ENCODE measurements around the gene ADCY3. TPM values are rescaled to one million over a fixed set of nuclear protein-coding genes. Genes with fewer than 3 reads are reported as not detected.

Gene ADCY3
- total RNA-seq, 1 donor from 2014 or later = 15.4 TPM

GRCh38 chr2:24926602-24927252, 6.7 kb upstream of the ADCY3 start:
- DNase-seq (ENCODE audit: low spot score) = no peak
- intact Hi-C loops (cut with DNase I) = no loop called here

- intact Hi-C loops (cut with DNase I) = no loop called here
- DNase-seq (ENCODE audit: low spot score) = no peak
Measured at GRCh38 chr2:24926220-24926601, 6.2 kb upstream of the ADCY3 start.

- no peak for DNase-seq (ENCODE audit: low spot score)
- intact Hi-C loops (cut with DNase I) = no loop called here
Measured at GRCh38 chr2:24925815-24926214, 5.8 kb upstream of the ADCY3 start.

GRCh38 chr2:24924732-24925131, 4.7 kb upstream of the ADCY3 start:
- intact Hi-C loops (cut with DNase I) = no loop called here
- no peak for DNase-seq (ENCODE audit: low spot score)

GRCh38 chr2:24924266-24924665, 4.2 kb upstream of the ADCY3 start:
- no peak for DNase-seq (ENCODE audit: low spot score)
- intact Hi-C loops (cut with DNase I) = no loop called here

DNA sequence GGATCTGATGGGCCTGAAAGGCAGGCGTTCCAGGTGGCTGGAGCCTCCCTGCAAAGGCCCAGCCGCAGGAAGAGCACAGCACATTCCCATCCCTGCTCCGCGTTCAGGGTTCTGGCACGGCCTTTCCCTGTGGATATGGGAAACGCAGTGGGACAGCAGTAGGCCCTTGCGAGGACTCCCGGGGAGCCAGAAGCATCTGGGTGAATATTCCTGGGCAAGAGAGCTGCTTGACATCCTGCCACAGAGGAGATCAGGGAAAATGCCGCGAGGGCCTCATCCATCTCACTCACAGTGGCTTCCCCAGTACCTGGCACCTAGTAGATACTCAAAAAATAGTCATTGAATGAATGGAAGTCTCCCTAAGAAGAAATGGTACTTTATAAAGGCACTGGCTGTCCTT, 3.1 kb upstream of the ADCY3 start:
- DNase-seq (ENCODE audit: low spot score) = no peak
- intact Hi-C loops (cut with DNase I) = no loop called here

DNA sequence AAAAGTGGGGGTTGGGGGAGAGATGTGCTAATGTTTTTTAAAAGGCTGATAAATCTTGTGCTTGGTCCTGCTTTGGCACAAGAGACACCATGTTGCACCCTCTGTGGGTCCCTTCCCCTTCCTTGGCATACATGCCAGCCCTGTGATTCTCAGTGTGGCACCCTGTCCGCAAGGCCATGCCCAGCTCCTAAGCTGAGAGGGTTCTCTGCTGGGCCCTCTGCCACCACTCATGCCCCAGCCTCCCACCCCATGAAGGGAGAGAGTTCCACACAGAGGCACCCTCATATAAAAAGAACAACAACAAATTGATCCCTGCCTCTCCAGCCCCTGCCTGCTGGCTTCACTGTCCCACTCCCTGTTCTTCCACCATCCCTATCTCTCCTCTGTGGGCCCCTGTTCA, 2.5 kb upstream of the ADCY3 start:
- intact Hi-C loops (cut with DNase I) = no loop called here
- no peak for DNase-seq (ENCODE audit: low spot score)

GRCh38 chr2:24920809-24921441, 888 bp upstream of the ADCY3 start:
- intact Hi-C loops (cut with DNase I) = no loop called here
- DNase-seq (ENCODE audit: low spot score) = no peak

DNA sequence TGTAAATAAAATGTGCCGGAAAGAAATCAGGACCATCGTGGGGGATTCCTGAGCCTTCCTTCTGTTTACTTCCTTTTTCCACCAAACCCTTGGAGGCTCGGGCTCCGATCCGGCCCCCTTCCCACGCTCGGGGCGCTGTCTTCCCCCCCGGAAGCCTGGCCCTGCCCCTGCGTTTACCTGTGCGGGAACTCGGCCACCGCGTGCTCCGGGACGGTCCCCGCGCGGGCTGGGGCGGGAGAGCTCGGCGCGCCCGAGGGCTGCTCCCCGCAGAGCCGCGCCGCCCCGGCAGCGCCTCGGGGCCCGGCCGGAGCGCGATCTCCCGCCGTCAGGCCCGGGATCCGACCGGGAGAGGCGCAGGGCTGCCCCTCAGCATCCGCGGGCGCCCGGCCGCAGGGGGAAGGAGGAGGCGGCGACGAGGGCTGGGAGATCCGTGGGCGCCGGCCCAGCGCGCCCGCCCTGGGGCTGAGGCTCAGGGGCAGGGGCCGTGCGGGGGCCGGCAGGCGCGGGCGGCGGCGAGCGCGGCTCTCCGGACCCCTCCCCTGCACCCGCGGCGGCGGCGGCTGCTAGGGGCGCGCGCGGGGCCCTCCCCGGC, 435 bp downstream of the ADCY3 start:
- no peak for DNase-seq (ENCODE audit: low spot score)
- intact Hi-C loops (cut with DNase I) = loop anchor here (5.0 kb wide), 1 partner anchor 62 kb away; no protein-coding TSS in a partner anchor

- DNase-seq (ENCODE audit: low spot score) = no peak
- intact Hi-C loops (cut with DNase I) = loop anchor here (5.0 kb wide), 1 partner anchor 62 kb away; no protein-coding TSS in a partner anchor
Measured at GRCh38 chr2:24919037-24919505, 966 bp downstream of the ADCY3 start.

GRCh38 chr2:24918326-24919036, 1.6 kb downstream of the ADCY3 start:
- intact Hi-C loops (cut with DNase I) = loop anchor here (5.0 kb wide), 1 partner anchor 61 kb away; no protein-coding TSS in a partner anchor

GRCh38 chr2:24917731-24918325, 2.2 kb downstream of the ADCY3 start:
- DNase-seq (ENCODE audit: low spot score) = no peak
- intact Hi-C loops (cut with DNase I) = loop anchor here (5.0 kb wide), 1 partner anchor 61 kb away; no protein-coding TSS in a partner anchor

More at GRCh38 chr2:24918326-24919036, 1.6 kb downstream of the ADCY3 start:
- DNase-seq (ENCODE audit: low spot score) = no peak

DNA sequence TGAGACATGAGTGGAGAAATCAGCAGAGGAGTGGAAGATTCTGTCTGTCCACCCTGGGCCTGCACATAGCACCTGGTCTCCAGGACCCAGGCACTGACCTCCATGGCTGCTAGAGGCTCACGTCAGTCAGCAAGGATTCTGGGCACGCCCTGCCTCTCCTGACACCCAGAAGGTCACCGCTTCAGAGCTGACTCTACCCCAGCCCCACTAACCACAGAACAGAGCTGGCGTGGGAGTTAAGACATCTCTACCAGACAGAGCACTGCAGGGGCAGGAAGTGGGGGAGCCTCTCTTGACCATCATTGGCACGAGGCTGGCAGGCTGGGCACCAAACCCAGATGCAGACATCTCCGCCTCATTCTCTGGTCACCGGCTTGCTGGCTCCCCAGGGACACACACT, 3.0 kb downstream of the ADCY3 start:
- no peak for DNase-seq (ENCODE audit: low spot score)
- intact Hi-C loops (cut with DNase I) = loop anchor here (5.0 kb wide), 1 partner anchor 60 kb away; no protein-coding TSS in a partner anchor

DNA sequence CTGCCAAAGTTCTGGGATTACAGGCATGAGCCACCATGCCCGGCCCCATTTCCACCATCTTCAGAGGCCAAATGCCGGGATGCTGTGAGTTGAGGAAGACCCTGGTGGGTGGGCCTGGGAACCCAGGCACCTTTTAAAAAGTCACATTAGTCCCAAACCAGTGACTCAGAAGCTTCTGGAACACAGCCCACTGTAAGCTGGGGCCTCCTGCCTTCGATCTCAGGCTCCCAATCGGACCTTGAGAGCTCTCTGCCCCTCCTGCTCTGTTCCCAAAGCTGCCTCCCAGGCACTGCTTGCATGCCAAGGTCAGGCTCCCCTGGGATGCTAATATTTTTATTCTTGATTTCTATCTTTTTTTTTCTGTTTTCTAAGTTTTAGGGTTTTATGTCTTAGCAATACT, 4.2 kb downstream of the ADCY3 start:
- DNase-seq (ENCODE audit: low spot score) = no peak
- intact Hi-C loops (cut with DNase I) = loop anchor here (5.0 kb wide), 1 partner anchor 58 kb away; no protein-coding TSS in a partner anchor

- intact Hi-C loops (cut with DNase I) = loop anchor here (5.0 kb wide), 1 partner anchor 58 kb away; no protein-coding TSS in a partner anchor
- DNase-seq (ENCODE audit: low spot score) = no peak
Measured at GRCh38 chr2:24915175-24915574, 4.9 kb downstream of the ADCY3 start.

DNA sequence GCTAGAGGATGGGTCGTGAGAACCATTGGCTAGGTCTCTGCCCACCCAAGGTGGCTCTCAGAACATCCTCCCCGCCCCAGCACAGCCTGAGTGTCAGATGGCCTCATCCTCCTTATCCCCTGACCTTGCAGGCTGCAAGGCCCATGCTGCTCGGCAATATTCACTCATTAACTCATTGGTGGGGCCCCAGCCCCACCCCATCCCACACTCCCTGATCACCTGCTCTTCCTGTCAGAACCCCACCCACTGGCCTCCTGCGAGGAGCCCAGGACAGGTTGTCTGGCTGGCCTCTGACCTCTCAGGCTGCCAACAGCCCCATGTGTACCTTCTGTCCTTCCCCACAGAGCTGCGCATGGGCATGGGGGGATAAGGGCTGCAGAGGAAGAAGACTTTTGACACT, 5.3 kb downstream of the ADCY3 start:
- no peak for DNase-seq (ENCODE audit: low spot score)
- intact Hi-C loops (cut with DNase I) = loop anchor here (5.0 kb wide), 1 partner anchor 57 kb away; no protein-coding TSS in a partner anchor

- intact Hi-C loops (cut with DNase I) = no loop called here
- no peak for DNase-seq (ENCODE audit: low spot score)
Measured at GRCh38 chr2:24913911-24914310, 6.1 kb downstream of the ADCY3 start.

DNA sequence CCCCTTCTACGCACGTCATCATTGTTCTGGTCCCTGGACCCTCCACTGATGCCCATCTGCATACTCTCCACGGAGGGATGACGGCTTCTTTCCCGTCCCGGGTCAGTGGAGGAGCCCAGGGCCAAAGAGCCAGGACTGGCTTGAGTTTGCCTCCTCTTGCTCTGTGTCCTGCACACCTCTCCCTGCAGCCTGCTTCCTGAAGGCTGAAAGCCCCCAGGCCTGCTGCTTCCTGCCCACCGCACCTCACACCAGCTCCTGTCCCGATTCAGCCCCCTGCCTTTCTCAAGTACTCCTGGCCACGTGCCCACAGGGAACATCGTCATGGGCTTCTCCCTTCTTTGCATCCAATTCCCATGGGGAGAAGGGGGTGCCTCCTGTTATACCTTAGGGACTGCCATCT, 7.1 kb downstream of the ADCY3 start:
- no peak for DNase-seq (ENCODE audit: low spot score)
- intact Hi-C loops (cut with DNase I) = no loop called here

DNA sequence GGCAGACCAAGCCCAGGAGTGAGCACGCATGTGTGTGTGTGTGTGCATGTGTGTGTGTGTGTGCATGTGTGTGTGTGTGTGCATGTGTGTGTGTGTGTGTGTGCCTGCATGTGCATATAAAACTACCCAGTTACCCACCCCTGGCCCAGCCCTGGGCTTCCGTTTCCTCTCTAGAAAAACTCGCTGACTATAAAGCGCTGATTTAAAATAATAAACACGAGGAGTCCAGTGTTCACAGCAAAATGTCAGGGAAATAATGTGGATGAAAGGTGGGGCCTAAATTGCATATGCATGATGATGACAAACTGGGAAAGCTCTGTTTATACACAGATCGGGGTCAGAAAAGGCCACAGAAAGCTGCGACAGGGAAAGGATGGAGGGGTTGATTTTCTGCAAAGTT, 7.5 kb downstream of the ADCY3 start:
- intact Hi-C loops (cut with DNase I) = no loop called here
- DNase-seq (ENCODE audit: low spot score) = no peak

GRCh38 chr2:24910245-24910644, 9.8 kb downstream of the ADCY3 start:
- intact Hi-C loops (cut with DNase I) = no loop called here

More at GRCh38 chr2:24910245-24910644, 9.8 kb downstream of the ADCY3 start:
- DNase-seq (ENCODE audit: low spot score) = no peak

All from cardiac septum (tissue), 1 donor.